ENCODE results near the gene MYOF. TPM values are rescaled to one million over a fixed set of nuclear protein-coding genes. Genes with fewer than 3 reads are reported as not detected.

MYOF gene
- total and polyA plus RNA-seq, 2 of the 8 experiments (the other 6 are each of a cell fraction or from before 2014, with no cell fraction given) = 0.98 to 2.3 TPM

DNA sequence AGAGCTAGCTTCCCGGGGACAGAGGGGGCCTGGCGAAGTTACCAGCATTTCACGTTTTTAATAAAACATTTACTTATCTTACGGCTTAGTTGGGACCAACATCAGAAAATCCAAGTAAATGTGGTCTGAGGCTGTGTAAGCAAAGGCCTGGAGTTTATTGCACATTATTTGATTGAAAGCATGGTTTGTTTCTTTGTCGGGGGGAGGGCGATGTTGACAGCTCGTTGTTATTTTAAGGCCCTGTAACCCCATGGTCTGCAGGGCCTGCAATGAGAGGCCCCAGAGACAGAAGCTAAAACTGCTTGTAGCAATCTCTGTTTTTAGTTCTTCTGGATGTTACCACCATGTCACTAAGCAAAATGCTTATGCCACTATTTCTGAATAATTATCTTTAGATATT is 88.9 kb downstream of the MYOF start:
- no peak overlapping the region for H2BK15ac ChIP-seq (ENCODE audit: low read length)
- no peak overlapping the region for H3K18ac ChIP-seq (ENCODE audit: extremely low read depth, low read length)
- FAIRE-seq (no peak), DNase-seq (ENCODE audit: low read depth in 1 of 2, low spot score in 2 of 2) (no peak)
- H2BK20ac ChIP-seq (ENCODE audit: low read length) = no peak overlapping the region
- no peak overlapping the region for H3K56ac ChIP-seq (replicated peaks; ENCODE audit: insufficient read length, low read depth, low read length)
- H3K9me3 ChIP-seq (ENCODE audit: insufficient read depth in 2 of 2, low read depth in 1 of 2, low read length in 1 of 2) = no peaks in the 10 kb centered on the region
- H3K4ac ChIP-seq (replicated peaks; ENCODE audit: insufficient read length, low read depth, low read length) = no peak overlapping the region
- no peak overlapping the region for H2BK12ac ChIP-seq (ENCODE audit: low read depth, low read length)
- H3K4me3 ChIP-seq (ENCODE audit: extremely low read depth in 1 of 4, insufficient read depth in 2 of 4, low read depth in 3 of 4, low read length in 4 of 4) = no peak overlapping the region
- H3K79me2 ChIP-seq (ENCODE audit: control insufficient read depth in 1 of 2, insufficient read depth in 2 of 2, low read length in 2 of 2) = no peaks in the 10 kb centered on the region
- no peak overlapping the region for H2AK5ac ChIP-seq (ENCODE audit: low read depth, low read length)
- no peak overlapping the region for H3K4me2 ChIP-seq (ENCODE audit: insufficient read depth in 1 of 2, low read depth in 2 of 2, low read length in 2 of 2)
- H3K14ac ChIP-seq (ENCODE audit: insufficient read length) = no peak overlapping the region
- H3K23ac ChIP-seq (ENCODE audit: insufficient read length) = no peak overlapping the region
- H2BK5ac ChIP-seq (ENCODE audit: low read depth, low read length) = no peak overlapping the region
- no peaks in the 10 kb centered on the region for H3K79me1 ChIP-seq (ENCODE audit: low read depth, low read length)
- no peak overlapping the region for H3K27ac ChIP-seq (ENCODE audit: low read depth, low read length)
- H4K8ac ChIP-seq (ENCODE audit: extremely low read depth, insufficient read depth, low read length) = no peak overlapping the region
- no peaks in the 10 kb centered on the region for H4K20me1 ChIP-seq (replicated peaks in 1 of 2; ENCODE audit: control insufficient read depth in 1 of 2, insufficient read depth in 2 of 2, low read length in 2 of 2)
- H3K36me3 ChIP-seq (ENCODE audit: control insufficient read depth in 2 of 4, insufficient read depth in 4 of 4, low read length in 3 of 4) = no peaks in the 10 kb centered on the region
- H2AFZ ChIP-seq (ENCODE audit: low read length) = no peak overlapping the region
- peaks cover 0 to 3% (median under 1%) of the 10 kb centered on the region in 4 experiments; a peak in 2 of 7 replicates for H3K4me1 ChIP-seq (replicated peaks in 1 of 4; ENCODE audit: control insufficient read depth in 3 of 4, insufficient read depth in 4 of 4, low read length in 3 of 4)
- 89% methylated on average over 7 of the region's 7 CpGs; no CpG with 5 or more reads in 1 of the 2 experiments for WGBS, 2 experiments (ENCODE audit: extremely low coverage in 1 of 2, insufficient coverage in 1 of 2, insufficient read length in 1 of 2, insufficient replicate concordance in 2 of 2, low coverage in 1 of 2, low lambda C conversion rate in 2 of 2, missing lambda C conversion rate in 1 of 2)
- no peak overlapping the region for H4K5ac ChIP-seq (ENCODE audit: insufficient read length, low read depth, low read length)
- TF ChIP-seq, protein P1, sequence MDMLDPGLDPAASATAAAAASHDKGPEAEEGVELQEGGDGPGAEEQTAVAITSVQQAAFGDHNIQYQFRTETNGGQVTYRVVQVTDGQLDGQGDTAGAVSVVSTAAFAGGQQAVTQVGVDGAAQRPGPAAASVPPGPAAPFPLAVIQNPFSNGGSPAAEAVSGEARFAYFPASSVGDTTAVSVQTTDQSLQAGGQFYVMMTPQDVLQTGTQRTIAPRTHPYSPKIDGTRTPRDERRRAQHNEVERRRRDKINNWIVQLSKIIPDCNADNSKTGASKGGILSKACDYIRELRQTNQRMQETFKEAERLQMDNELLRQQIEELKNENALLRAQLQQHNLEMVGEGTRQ (IDR thresholded peaks at IDR 0.05; ENCODE audit: low read length) = no peak
- TF ChIP-seq SIN3A (conservative IDR thresholded peaks at IDR 0.05 in 1 of 2, IDR thresholded peaks at IDR 0.05 in 1 of 2; ENCODE audit: low read depth in 1 of 2, low read length in 2 of 2) (no peak), POLR2A (IDR thresholded peaks at IDR 0.05; ENCODE audit: control extremely low read depth in 1 of 2, low read depth in 2 of 2, low read length in 2 of 2) (no peak)
- H3K23me2 ChIP-seq (ENCODE audit: low read depth, low read length) = no peaks in the 10 kb centered on the region
- no peak overlapping the region for H4K91ac ChIP-seq (replicated peaks; ENCODE audit: insufficient read length, low read length)
- H3K9ac ChIP-seq (replicated peaks in 1 of 4; ENCODE audit: extremely low read depth in 1 of 4, low read depth in 3 of 4, low read length in 3 of 4) = no peak overlapping the region
- H3K27me3 ChIP-seq (replicated peaks in 1 of 4; ENCODE audit: control insufficient read depth in 3 of 4, extremely low read depth in 1 of 4, insufficient read depth in 3 of 4, low read length in 3 of 4) = no peaks in the 10 kb centered on the region
- ChIA-PET CTCF (ENCODE audit: partially characterized antibody) (interaction anchor here (0.8 to 3.9 kb wide), 4 partner anchors 13 to 119 kb away, joined by 3 to 14 read pairs (median 7); partner anchors contain the start of gene MYOF), POLR2A (ENCODE audit: partially characterized antibody) (no interaction called here)
- H2BK120ac ChIP-seq (replicated peaks; ENCODE audit: low read depth, low read length) = no peak overlapping the region
